Measurements from ENCODE around the gene WDTC1. TPM values are rescaled to one million over a fixed set of nuclear protein-coding genes. Genes with fewer than 3 reads are reported as not detected.
"Not testable (repeated sequence)": the region's sequence is repeated elsewhere in the genome, so short reads cannot be mapped to it uniquely, and the experiment has no call there.

WDTC1 gene
- 30.3 TPM for total RNA-seq

GRCh38 chr1:27234049-27234882 is at the start of gene WDTC1:
Gene WDTC1 (plus strand): TSS chr1:27234632. CDS start chr1:27261055, 26,423 bp downstream.
- DNase-seq (ENCODE audit: low spot score) = peak; percentile 96

GRCh38 chr1:27184665-27185064 is 49.8 kb upstream of the WDTC1 start:
- not testable (repeated sequence) for DNase-seq (ENCODE audit: low spot score)

GRCh38 chr1:27192039-27192529 is 42.3 kb upstream of the WDTC1 start:
- DNase-seq (ENCODE audit: low spot score) = no peak

GRCh38 chr1:27193194-27193593 is 41.2 kb upstream of the WDTC1 start:
- no peak for DNase-seq (ENCODE audit: low spot score)

- no peak for DNase-seq (ENCODE audit: low spot score)
Measured at GRCh38 chr1:27201295-27201694, 33.1 kb upstream of the WDTC1 start.

- no peak for DNase-seq (ENCODE audit: low spot score)
Measured at GRCh38 chr1:27203946-27204345, 30.5 kb upstream of the WDTC1 start.

- DNase-seq (ENCODE audit: low spot score) = not testable (repeated sequence)
Measured at GRCh38 chr1:27207238-27207637, 27.2 kb upstream of the WDTC1 start.

GRCh38 chr1:27208143-27208850 is 26.1 kb upstream of the WDTC1 start:
- not testable (repeated sequence) for DNase-seq (ENCODE audit: low spot score)

- no peak for DNase-seq (ENCODE audit: low spot score)
Measured at GRCh38 chr1:27216466-27216865, 18.0 kb upstream of the WDTC1 start.

- DNase-seq (ENCODE audit: low spot score) = no peak
Measured at GRCh38 chr1:27217401-27217800, 17.0 kb upstream of the WDTC1 start.

- DNase-seq (ENCODE audit: low spot score) = no peak
Measured at GRCh38 chr1:27218736-27219135, 15.7 kb upstream of the WDTC1 start.

- no peak for DNase-seq (ENCODE audit: low spot score)
Measured at GRCh38 chr1:27220096-27220495, 14.3 kb upstream of the WDTC1 start.

- DNase-seq (ENCODE audit: low spot score) = not testable (repeated sequence)
Measured at GRCh38 chr1:27220702-27221497, 13.5 kb upstream of the WDTC1 start.

- DNase-seq (ENCODE audit: low spot score) = no peak
Measured at GRCh38 chr1:27225621-27226020, 8.8 kb upstream of the WDTC1 start.

GRCh38 chr1:27227765-27228164 is 6.7 kb upstream of the WDTC1 start:
- DNase-seq (ENCODE audit: low spot score) = no peak

GRCh38 chr1:27233667-27234048 is 774 bp upstream of the WDTC1 start:
- peak; percentile 45 for DNase-seq (ENCODE audit: low spot score)

- DNase-seq (ENCODE audit: low spot score) = no peak
Measured at GRCh38 chr1:27235827-27236226, 1.4 kb downstream of the WDTC1 start.

- DNase-seq (ENCODE audit: low spot score) = no peak
Measured at GRCh38 chr1:27237112-27237511, 2.7 kb downstream of the WDTC1 start.

GRCh38 chr1:27238032-27238431 is 3.6 kb downstream of the WDTC1 start:
- DNase-seq (ENCODE audit: low spot score) = no peak

GRCh38 chr1:27241677-27242076 is 7.2 kb downstream of the WDTC1 start:
- DNase-seq (ENCODE audit: low spot score) = no peak

GRCh38 chr1:27243665-27244064 is 9.2 kb downstream of the WDTC1 start:
- DNase-seq (ENCODE audit: low spot score) = not testable (repeated sequence)

GRCh38 chr1:27246194-27246593 is 11.8 kb downstream of the WDTC1 start:
- no peak for DNase-seq (ENCODE audit: low spot score)
